Ovary (tissue), 3 donors: ENCODE measurements around the gene FBXL13.

Experiments used
- EP300 ChIP-seq: sonication (generic); formaldehyde crosslinking; IDR thresholded peaks from one replicate; pipeline ENCODE4 v1.6.1; 2017; ENCODE audit warnings: antibody characterized with exemption
- POLR2A ChIP-seq: fragments of 450-650 bp; IDR thresholded peaks from one replicate; pipeline ENCODE4 v1.6.1; 2017; ENCODE audit warnings: antibody characterized with exemption, mild to moderate bottlenecking, moderate library complexity
- TF ChIP-seq, protein P1 (sequence below), 3 donors: fragments of 450-650 bp in 2 of 3; fragments of 200-600 bp in 1 of 3; IDR thresholded peaks; one replicate each; pipeline versions ENCODE4 v1.5.1 to v1.8.0; 2016 to 2022; ENCODE audit warnings: antibody characterized with exemption in 3 of 3, mild to moderate bottlenecking in 1 of 3
- donor health status: DM: no; HTN: no; CAD: no.

DNA sequence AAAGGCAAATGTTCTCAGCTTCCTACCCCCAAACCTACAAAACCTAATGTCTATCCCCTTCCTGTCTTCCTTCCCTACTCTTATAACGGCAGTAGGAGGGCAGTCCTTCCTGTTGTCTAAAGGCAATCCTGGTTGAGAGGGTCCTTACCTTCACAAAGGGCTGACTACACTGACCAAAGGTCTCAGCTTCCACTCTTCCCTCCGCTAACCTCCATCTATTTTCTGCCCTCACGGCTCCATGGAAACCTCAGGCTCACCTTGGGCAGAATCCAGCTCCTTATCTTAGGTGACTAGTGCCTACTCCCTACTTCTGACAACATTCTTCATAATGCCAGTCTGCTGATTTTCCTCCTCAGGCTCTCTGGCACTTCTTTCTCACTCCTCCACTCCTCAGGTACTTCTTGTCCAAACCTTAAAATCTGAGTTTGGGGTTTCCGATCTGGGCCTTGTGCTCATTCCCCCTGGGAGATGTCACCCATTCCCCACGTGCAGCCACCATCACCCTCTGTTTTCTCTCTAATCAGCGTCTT lies 542 bp downstream of the FBXL13 start:
- TF ChIP-seq, protein P1, sequence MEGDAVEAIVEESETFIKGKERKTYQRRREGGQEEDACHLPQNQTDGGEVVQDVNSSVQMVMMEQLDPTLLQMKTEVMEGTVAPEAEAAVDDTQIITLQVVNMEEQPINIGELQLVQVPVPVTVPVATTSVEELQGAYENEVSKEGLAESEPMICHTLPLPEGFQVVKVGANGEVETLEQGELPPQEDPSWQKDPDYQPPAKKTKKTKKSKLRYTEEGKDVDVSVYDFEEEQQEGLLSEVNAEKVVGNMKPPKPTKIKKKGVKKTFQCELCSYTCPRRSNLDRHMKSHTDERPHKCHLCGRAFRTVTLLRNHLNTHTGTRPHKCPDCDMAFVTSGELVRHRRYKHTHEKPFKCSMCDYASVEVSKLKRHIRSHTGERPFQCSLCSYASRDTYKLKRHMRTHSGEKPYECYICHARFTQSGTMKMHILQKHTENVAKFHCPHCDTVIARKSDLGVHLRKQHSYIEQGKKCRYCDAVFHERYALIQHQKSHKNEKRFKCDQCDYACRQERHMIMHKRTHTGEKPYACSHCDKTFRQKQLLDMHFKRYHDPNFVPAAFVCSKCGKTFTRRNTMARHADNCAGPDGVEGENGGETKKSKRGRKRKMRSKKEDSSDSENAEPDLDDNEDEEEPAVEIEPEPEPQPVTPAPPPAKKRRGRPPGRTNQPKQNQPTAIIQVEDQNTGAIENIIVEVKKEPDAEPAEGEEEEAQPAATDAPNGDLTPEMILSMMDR (IDR thresholded peaks at IDR 0.05) = no peak
- no peak for TF ChIP-seq EP300
- TF ChIP-seq POLR2A = no peak
